ENCODE measurements around the gene COG5.

- TF ChIP-seq GATA3 (IDR thresholded peaks at IDR 0.05; ENCODE audit: low read depth, low read length) (no peak), GATA2 (IDR thresholded peaks at IDR 0.05; ENCODE audit: low read depth, low read length) (no peak)
These were observed 68.2 kb downstream of the COG5 start for GRCh38 chr7:107495516-107495915.
